H1 (cell line): ENCODE measurements around the gene CCDC117. TPM values are rescaled to one million over a fixed set of nuclear protein-coding genes. Genes with fewer than 3 reads are reported as not detected.

Source experiments
- RAD21 ChIP-seq, 2 experiments: IDR thresholded peaks in 1 of 2; conservative IDR thresholded peaks in 1 of 2; 2 replicates each; pipeline ENCODE4 v1.6.1; 2011; ENCODE audit warnings: low read depth in 2 of 2, low read length in 2 of 2, improper control_type of control experiment in 1 of 2, inconsistent platforms in 1 of 2, mild to moderate bottlenecking in 1 of 2, moderate library complexity in 1 of 2
- polyA plus RNA-seq, 7 experiments: library from polyadenylated mRNA; depleted of rRNA in 3 of 7; stranded (reverse) in 5 of 7; unstranded in 2 of 7; fragments of >200 nt in 5 of 7; fragments of 200-250 nt in 2 of 7; gene quantifications; 1 replicate in 5 of 7; 2 replicates in 1 of 7; 4 replicates in 1 of 7; pipeline versions ENCODE4 v1.2.1 to v1.2.3, GENCODE V29; 2011 to 2013; ENCODE audit warnings: missing spikeins in 2 of 7, mixed read lengths in 2 of 7
- total RNA-seq: library from RNA; stranded (reverse); fragmentation: NEBNext Ultra II Directional; extraction: Animal tissue kit (Norgen Biotek cat#: 25700); gene quantifications from 2 replicates; pipeline ENCODE4 v1.2.1, GENCODE V29; 2021
- TF ChIP-seq, protein P1 (sequence below): fragments of 300-600 bp; sonication (generic); IDR thresholded peaks from 2 replicates; pipeline ENCODE4 v1.7.1; 2012; ENCODE audit warnings: low read length, moderate library complexity, mild to moderate bottlenecking, inconsistent platforms; ENCODE audit not compliant: insufficient replicate concordance

The CCDC117 gene
- total and polyA plus RNA-seq, 2 of the 8 experiments (the other 6 are each of a cell fraction or from before 2014, with no cell fraction given): 9.1 to 43.1 TPM

GRCh38 chr22:28820885-28821284 lies 48.4 kb downstream of the CCDC117 start (continued):
- TF ChIP-seq, protein P1, sequence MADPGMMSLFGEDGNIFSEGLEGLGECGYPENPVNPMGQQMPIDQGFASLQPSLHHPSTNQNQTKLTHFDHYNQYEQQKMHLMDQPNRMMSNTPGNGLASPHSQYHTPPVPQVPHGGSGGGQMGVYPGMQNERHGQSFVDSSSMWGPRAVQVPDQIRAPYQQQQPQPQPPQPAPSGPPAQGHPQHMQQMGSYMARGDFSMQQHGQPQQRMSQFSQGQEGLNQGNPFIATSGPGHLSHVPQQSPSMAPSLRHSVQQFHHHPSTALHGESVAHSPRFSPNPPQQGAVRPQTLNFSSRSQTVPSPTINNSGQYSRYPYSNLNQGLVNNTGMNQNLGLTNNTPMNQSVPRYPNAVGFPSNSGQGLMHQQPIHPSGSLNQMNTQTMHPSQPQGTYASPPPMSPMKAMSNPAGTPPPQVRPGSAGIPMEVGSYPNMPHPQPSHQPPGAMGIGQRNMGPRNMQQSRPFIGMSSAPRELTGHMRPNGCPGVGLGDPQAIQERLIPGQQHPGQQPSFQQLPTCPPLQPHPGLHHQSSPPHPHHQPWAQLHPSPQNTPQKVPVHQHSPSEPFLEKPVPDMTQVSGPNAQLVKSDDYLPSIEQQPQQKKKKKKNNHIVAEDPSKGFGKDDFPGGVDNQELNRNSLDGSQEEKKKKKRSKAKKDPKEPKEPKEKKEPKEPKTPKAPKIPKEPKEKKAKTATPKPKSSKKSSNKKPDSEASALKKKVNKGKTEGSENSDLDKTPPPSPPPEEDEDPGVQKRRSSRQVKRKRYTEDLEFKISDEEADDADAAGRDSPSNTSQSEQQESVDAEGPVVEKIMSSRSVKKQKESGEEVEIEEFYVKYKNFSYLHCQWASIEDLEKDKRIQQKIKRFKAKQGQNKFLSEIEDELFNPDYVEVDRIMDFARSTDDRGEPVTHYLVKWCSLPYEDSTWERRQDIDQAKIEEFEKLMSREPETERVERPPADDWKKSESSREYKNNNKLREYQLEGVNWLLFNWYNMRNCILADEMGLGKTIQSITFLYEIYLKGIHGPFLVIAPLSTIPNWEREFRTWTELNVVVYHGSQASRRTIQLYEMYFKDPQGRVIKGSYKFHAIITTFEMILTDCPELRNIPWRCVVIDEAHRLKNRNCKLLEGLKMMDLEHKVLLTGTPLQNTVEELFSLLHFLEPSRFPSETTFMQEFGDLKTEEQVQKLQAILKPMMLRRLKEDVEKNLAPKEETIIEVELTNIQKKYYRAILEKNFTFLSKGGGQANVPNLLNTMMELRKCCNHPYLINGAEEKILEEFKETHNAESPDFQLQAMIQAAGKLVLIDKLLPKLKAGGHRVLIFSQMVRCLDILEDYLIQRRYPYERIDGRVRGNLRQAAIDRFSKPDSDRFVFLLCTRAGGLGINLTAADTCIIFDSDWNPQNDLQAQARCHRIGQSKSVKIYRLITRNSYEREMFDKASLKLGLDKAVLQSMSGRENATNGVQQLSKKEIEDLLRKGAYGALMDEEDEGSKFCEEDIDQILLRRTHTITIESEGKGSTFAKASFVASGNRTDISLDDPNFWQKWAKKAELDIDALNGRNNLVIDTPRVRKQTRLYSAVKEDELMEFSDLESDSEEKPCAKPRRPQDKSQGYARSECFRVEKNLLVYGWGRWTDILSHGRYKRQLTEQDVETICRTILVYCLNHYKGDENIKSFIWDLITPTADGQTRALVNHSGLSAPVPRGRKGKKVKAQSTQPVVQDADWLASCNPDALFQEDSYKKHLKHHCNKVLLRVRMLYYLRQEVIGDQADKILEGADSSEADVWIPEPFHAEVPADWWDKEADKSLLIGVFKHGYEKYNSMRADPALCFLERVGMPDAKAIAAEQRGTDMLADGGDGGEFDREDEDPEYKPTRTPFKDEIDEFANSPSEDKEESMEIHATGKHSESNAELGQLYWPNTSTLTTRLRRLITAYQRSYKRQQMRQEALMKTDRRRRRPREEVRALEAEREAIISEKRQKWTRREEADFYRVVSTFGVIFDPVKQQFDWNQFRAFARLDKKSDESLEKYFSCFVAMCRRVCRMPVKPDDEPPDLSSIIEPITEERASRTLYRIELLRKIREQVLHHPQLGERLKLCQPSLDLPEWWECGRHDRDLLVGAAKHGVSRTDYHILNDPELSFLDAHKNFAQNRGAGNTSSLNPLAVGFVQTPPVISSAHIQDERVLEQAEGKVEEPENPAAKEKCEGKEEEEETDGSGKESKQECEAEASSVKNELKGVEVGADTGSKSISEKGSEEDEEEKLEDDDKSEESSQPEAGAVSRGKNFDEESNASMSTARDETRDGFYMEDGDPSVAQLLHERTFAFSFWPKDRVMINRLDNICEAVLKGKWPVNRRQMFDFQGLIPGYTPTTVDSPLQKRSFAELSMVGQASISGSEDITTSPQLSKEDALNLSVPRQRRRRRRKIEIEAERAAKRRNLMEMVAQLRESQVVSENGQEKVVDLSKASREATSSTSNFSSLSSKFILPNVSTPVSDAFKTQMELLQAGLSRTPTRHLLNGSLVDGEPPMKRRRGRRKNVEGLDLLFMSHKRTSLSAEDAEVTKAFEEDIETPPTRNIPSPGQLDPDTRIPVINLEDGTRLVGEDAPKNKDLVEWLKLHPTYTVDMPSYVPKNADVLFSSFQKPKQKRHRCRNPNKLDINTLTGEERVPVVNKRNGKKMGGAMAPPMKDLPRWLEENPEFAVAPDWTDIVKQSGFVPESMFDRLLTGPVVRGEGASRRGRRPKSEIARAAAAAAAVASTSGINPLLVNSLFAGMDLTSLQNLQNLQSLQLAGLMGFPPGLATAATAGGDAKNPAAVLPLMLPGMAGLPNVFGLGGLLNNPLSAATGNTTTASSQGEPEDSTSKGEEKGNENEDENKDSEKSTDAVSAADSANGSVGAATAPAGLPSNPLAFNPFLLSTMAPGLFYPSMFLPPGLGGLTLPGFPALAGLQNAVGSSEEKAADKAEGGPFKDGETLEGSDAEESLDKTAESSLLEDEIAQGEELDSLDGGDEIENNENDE: no peak
- TF ChIP-seq RAD21 (IDR thresholded peaks at IDR 0.05 in 1 of 2, conservative IDR thresholded peaks at IDR 0.05 in 1 of 2; ENCODE audit: low read depth in 2 of 2, low read length in 2 of 2): no peak
